Measurements from ENCODE around the gene NUP210L. TPM values are rescaled to one million over a fixed set of nuclear protein-coding genes. Genes with fewer than 3 reads are reported as not detected.
A peak's percentile ranks its signal among the peaks of the same experiment; 100 is the strongest.

Gene NUP210L
- total and polyA plus RNA-seq, 9 of the 15 experiments (the other 6 are each of a cell fraction or from before 2014, with no cell fraction given), result 0.01 to 0.04 TPM; not detected in 7

GRCh38 chr1:153958111-153958960, 196.5 kb downstream of the NUP210L start, which contains the start of gene CRTC2 (continued):
- peak; percentile 43; the same call in 1 of the 2 replicates for TF ChIP-seq BCOR (IDR thresholded peaks at IDR 0.05)
- TF ChIP-seq CBFB (CRISPR knock-in tag; IDR thresholded peaks at IDR 0.05), result no peak
- no peak for TF ChIP-seq ZNF146 (CRISPR knock-in tag; IDR thresholded peaks at IDR 0.05; ENCODE audit: unreplicated experiment)
- peak; percentile 89 for TF ChIP-seq POLR2G (IDR thresholded peaks at IDR 0.05; ENCODE audit: low read depth, low read length)
- TF ChIP-seq ZNF583 (CRISPR knock-in tag; IDR thresholded peaks at IDR 0.05), result 0 out of 2 replicates have a peak, but pooled peaks have one; percentile 65
- TF ChIP-seq RUNX1 (IDR thresholded peaks at IDR 0.05; ENCODE audit: low read depth), result no peak
- no peak for TF ChIP-seq THRA (IDR thresholded peaks at IDR 0.05)
- peak in 1 of 3 experiments; percentile 32 for TF ChIP-seq YY1 (IDR thresholded peaks at IDR 0.05; ENCODE audit: borderline replicate concordance in 1 of 3, control insufficient read depth in 1 of 3, extremely low read depth in 1 of 3, insufficient read depth in 3 of 3, insufficient read length in 1 of 3, insufficient replicate concordance in 2 of 3, low read depth in 1 of 3, low read length in 2 of 3)
- no peak for TF ChIP-seq ZNF274 (IDR thresholded peaks at IDR 0.05; ENCODE audit: borderline replicate concordance, low read depth, low read length)
- peak; percentile 57; the same call in 1 of the 2 replicates for TF ChIP-seq JUND (IDR thresholded peaks at IDR 0.05; ENCODE audit: borderline replicate concordance, low read depth, low read length)
- peak; percentile 10; the same call in 1 of the 3 replicates for TF ChIP-seq JUND (tag; IDR thresholded peaks at IDR 0.05; ENCODE audit: borderline replicate concordance, low read depth, low read length)
- TF ChIP-seq THRB (CRISPR knock-in tag; conservative IDR thresholded peaks at IDR 0.05), result peak; percentile 94
- no peak for TF ChIP-seq FOXA1 (IDR thresholded peaks at IDR 0.05; ENCODE audit: borderline replicate concordance)
- TF ChIP-seq ZBTB12 (CRISPR knock-in tag; IDR thresholded peaks at IDR 0.05), result 0 out of 2 replicates have a peak, but pooled peaks have one; percentile 45
- TF ChIP-seq TCF7 (IDR thresholded peaks at IDR 0.05; ENCODE audit: borderline replicate concordance), result 0 out of 2 replicates have a peak, but pooled peaks have one; percentile 71
- TF ChIP-seq RBM34 (IDR thresholded peaks at IDR 0.05; ENCODE audit: borderline replicate concordance, insufficient read depth, low read length), result no peak
- TF ChIP-seq ETV1 (tag; conservative IDR thresholded peaks at IDR 0.05; ENCODE audit: low read depth), result peak; percentile 95
- no peak for TF ChIP-seq ZNF282 (CRISPR knock-in tag; IDR thresholded peaks at IDR 0.05)
- peak; percentile 65 to 86; a peak in 3 of 4 replicates for TF ChIP-seq SIN3A (IDR thresholded peaks at IDR 0.05; ENCODE audit: borderline replicate concordance in 2 of 2, control insufficient read depth in 1 of 2, low read depth in 2 of 2, low read length in 2 of 2)
- TF ChIP-seq NR2C2 (CRISPR knock-in tag; IDR thresholded peaks at IDR 0.05), result peak; percentile 96
- peak; percentile 99 for TF ChIP-seq NR2C2 (tag; IDR thresholded peaks at IDR 0.05)
- peak; percentile 84; the same call in 1 of the 2 replicates for TF ChIP-seq CREB3 (tag; conservative IDR thresholded peaks at IDR 0.05; ENCODE audit: low read depth)

All from K562 (cell line).